PFSK-1 (cell line): ENCODE data around the gene ARHGAP28. TPM values are rescaled to one million over a fixed set of nuclear protein-coding genes. Genes with fewer than 3 reads are reported as not detected.

Experiments
- FOXP2 ChIP-seq: optimal IDR thresholded peaks from 2 replicates; pipeline ENCODE3; 2011; ENCODE audit warnings: borderline replicate concordance, control low read depth, inconsistent platforms; ENCODE audit not compliant: insufficient read depth; ENCODE audit errors: extremely low read length, extremely low read depth
- POLR2AphosphoS5 ChIP-seq: IDR thresholded peaks from 2 replicates; pipeline ENCODE4 v1.6.1; 2012; ENCODE audit warnings: low read depth, mild to moderate bottlenecking, control low read depth, low read length, moderate library complexity
- SIN3A ChIP-seq: IDR thresholded peaks from 2 replicates; pipeline ENCODE4 v1.6.1; 2012; ENCODE audit warnings: mild to moderate bottlenecking, low read length, moderate library complexity, borderline replicate concordance; ENCODE audit not compliant: insufficient read depth
- TAF1 ChIP-seq: IDR thresholded peaks from 2 replicates; pipeline ENCODE4 v1.6.1; 2012; ENCODE audit warnings: low read length, control low read depth, borderline replicate concordance; ENCODE audit not compliant: insufficient read depth
- polyA plus RNA-seq: library from polyadenylated mRNA; unstranded; fragments of >200 nt; gene quantifications from one replicate; pipeline ENCODE4 v1.2.1, GENCODE V29; 2012; ENCODE audit warnings: low read depth, missing spikeins; ENCODE audit not compliant: insufficient read length
- TF ChIP-seq, protein P1 (sequence below), 2 experiments: IDR thresholded peaks; 2 replicates each; pipeline versions ENCODE4 v1.6.1 to v1.8.0; 2011 to 2012; ENCODE audit warnings: low read depth in 2 of 2, low read length in 2 of 2, control low read depth in 1 of 2, inconsistent platforms in 1 of 2, mild to moderate bottlenecking in 1 of 2, moderate library complexity in 1 of 2; ENCODE audit not compliant: insufficient read depth in 1 of 2

Gene ARHGAP28
- polyA plus RNA-seq, result not detected

- TF ChIP-seq SIN3A (no peak; the same call in 1 of the 2 replicates), POLR2AphosphoS5 (no peak), FOXP2 (no peak), TAF1 (no peak)
- TF ChIP-seq, protein P1, sequence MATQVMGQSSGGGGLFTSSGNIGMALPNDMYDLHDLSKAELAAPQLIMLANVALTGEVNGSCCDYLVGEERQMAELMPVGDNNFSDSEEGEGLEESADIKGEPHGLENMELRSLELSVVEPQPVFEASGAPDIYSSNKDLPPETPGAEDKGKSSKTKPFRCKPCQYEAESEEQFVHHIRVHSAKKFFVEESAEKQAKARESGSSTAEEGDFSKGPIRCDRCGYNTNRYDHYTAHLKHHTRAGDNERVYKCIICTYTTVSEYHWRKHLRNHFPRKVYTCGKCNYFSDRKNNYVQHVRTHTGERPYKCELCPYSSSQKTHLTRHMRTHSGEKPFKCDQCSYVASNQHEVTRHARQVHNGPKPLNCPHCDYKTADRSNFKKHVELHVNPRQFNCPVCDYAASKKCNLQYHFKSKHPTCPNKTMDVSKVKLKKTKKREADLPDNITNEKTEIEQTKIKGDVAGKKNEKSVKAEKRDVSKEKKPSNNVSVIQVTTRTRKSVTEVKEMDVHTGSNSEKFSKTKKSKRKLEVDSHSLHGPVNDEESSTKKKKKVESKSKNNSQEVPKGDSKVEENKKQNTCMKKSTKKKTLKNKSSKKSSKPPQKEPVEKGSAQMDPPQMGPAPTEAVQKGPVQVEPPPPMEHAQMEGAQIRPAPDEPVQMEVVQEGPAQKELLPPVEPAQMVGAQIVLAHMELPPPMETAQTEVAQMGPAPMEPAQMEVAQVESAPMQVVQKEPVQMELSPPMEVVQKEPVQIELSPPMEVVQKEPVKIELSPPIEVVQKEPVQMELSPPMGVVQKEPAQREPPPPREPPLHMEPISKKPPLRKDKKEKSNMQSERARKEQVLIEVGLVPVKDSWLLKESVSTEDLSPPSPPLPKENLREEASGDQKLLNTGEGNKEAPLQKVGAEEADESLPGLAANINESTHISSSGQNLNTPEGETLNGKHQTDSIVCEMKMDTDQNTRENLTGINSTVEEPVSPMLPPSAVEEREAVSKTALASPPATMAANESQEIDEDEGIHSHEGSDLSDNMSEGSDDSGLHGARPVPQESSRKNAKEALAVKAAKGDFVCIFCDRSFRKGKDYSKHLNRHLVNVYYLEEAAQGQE (IDR thresholded peaks at IDR 0.05; ENCODE audit: insufficient read depth in 1 of 2, low read depth in 2 of 2, low read length in 2 of 2), result no peak
These were observed at the start of gene ARHGAP28 for GRCh38 chr18:6729247-6730091. TSS of gene ARHGAP28 (plus strand) at chr18:6729716. CDS start at chr18:6729822, 106 bp downstream.

- TF ChIP-seq, protein P1 (IDR thresholded peaks at IDR 0.05; ENCODE audit: insufficient read depth in 1 of 2, low read depth in 2 of 2, low read length in 2 of 2), result no peak
- TF ChIP-seq TAF1 (no peak), SIN3A (no peak), FOXP2 (no peak), POLR2AphosphoS5 (no peak)
These were observed 48.1 kb upstream of the ARHGAP28 start for GRCh38 chr18:6681331-6681875.

DNA sequence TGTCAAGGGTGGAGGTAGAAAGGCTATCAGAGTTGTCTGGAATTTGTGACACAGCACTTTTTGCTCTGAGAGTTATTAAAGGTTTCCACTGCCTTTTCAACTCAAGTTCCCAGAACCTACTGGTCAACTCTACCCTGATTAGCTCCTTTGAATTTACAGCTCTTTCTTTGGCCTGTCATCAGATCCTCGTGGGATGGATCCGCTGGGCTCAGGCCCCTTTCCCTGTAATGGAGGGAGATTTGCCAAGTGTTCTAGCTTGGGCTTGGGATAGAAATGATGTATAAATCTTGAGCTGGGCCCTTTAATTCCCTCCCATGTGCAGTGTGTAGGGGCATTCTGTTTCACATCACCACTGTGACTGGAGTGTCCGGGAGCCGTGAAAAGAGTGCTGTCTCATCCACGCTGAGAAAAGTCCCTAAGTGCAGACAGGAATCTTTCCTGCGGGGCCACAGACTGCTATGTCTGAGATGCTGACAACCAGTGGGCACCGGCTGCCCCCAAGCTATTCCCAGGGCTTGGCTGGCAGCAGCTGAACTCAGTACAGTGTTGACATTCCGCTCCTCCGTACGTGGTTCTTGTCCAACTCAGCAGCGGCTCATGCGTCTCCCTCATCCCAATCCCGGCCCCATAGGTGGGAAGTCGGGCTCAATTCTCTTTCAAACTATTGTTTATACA lies 46.9 kb upstream of the ARHGAP28 start:
- TF ChIP-seq TAF1, result no peak
- TF ChIP-seq FOXP2, result no peak
- TF ChIP-seq SIN3A, result no peak
- TF ChIP-seq, protein P1 (IDR thresholded peaks at IDR 0.05; ENCODE audit: insufficient read depth in 1 of 2, low read depth in 2 of 2, low read length in 2 of 2), result no peak
- no peak for TF ChIP-seq POLR2AphosphoS5

DNA sequence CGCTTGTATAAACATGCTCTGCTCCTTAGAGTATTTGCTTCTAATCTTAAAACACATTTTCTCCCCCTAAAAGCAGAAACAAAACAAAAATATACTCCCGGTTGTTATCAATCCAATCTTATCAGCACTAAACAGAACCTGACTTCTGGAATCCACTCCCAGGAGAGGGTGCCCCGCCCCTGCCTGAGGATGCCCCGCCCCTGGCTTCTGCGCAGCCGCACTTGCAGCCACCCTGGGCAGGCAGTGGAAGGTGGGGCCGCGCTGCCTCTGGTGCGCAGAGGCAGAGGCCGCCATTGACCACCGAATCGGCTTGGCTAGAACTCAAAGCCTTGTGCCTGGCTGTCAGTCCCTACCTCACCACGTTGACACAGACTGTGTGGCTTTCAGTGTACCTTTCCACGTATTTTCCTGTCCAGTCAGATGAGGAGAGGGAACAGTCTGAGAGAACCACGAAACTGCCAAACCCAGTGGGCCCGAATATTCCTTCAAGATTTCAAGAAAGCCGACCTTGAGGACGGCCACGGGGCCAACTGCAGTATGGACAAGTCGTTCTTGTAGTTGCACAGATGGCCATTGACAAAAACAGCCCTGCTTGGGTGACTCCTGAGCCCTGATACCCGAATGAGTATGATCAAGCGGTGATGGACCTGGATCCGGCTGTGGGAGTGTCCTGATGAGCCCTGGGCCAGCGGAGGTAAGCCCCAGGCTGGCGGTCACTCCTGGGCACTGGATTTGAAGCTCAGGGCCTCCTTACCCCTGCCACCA lies 46.2 kb upstream of the ARHGAP28 start:
- TF ChIP-seq FOXP2 (no peak), POLR2AphosphoS5 (no peak), TAF1 (no peak), SIN3A (no peak)
- TF ChIP-seq, protein P1 (IDR thresholded peaks at IDR 0.05; ENCODE audit: insufficient read depth in 1 of 2, low read depth in 2 of 2, low read length in 2 of 2), result no peak
